ENCODE measurements around the gene PRR29.
A peak's percentile ranks its signal among the peaks of the same experiment; 100 is the strongest.

Gene PRR29

GRCh38 chr17:63988741-63989621 lies 9.2 kb upstream of the PRR29 start:
- peak; percentile 63 for DNase-seq
- peak overlapping the region; percentile 59 for H3K27ac ChIP-seq
- H3K36me3 ChIP-seq: no peaks in the 10 kb centered on the region
- no peak overlapping the region for H3K4me3 ChIP-seq (ENCODE audit: low read depth, low read length)
- H3K27me3 ChIP-seq (ENCODE audit: insufficient read depth, low read depth, severe bottlenecking): no peaks in the 10 kb centered on the region
- H3K9me3 ChIP-seq (ENCODE audit: severe bottlenecking): no peaks in the 10 kb centered on the region
- no peak for TF ChIP-seq CTCF (IDR thresholded peaks at IDR 0.05; ENCODE audit: low read depth, low read length)

- H3K27ac ChIP-seq: no peak overlapping the region
- no peaks in the 10 kb centered on the region for H3K27me3 ChIP-seq (ENCODE audit: insufficient read depth, low read depth, severe bottlenecking)
- no peak for TF ChIP-seq CTCF (IDR thresholded peaks at IDR 0.05; ENCODE audit: low read depth, low read length)
- no peak for DNase-seq
- H3K4me3 ChIP-seq (ENCODE audit: low read depth, low read length): no peak overlapping the region
- H3K9me3 ChIP-seq (ENCODE audit: severe bottlenecking): no peaks in the 10 kb centered on the region
- H3K36me3 ChIP-seq: no peaks in the 10 kb centered on the region
Observed at GRCh38 chr17:63989622-63990345, 8.4 kb upstream of the PRR29 start.

- no peak for TF ChIP-seq CTCF (IDR thresholded peaks at IDR 0.05; ENCODE audit: low read depth, low read length)
- no peak overlapping the region for H3K4me3 ChIP-seq (ENCODE audit: low read depth, low read length)
- no peaks in the 10 kb centered on the region for H3K9me3 ChIP-seq (ENCODE audit: severe bottlenecking)
- no peaks in the 10 kb centered on the region for H3K36me3 ChIP-seq
- no peak overlapping the region for H3K27ac ChIP-seq
- no peak for DNase-seq
- no peaks in the 10 kb centered on the region for H3K27me3 ChIP-seq (ENCODE audit: insufficient read depth, low read depth, severe bottlenecking)
Observed at GRCh38 chr17:63991611-63992010, 6.5 kb upstream of the PRR29 start.

GRCh38 chr17:63993368-63993985 lies 4.7 kb upstream of the PRR29 start:
- no peak for DNase-seq
- H3K4me3 ChIP-seq (ENCODE audit: low read depth, low read length): no peak overlapping the region
- H3K27me3 ChIP-seq (ENCODE audit: insufficient read depth, low read depth, severe bottlenecking): no peaks in the 10 kb centered on the region
- TF ChIP-seq CTCF (IDR thresholded peaks at IDR 0.05; ENCODE audit: low read depth, low read length): no peak
- H3K9me3 ChIP-seq (ENCODE audit: severe bottlenecking): no peaks in the 10 kb centered on the region
- H3K36me3 ChIP-seq: no peaks in the 10 kb centered on the region
- H3K27ac ChIP-seq: no peak overlapping the region

- no peaks in the 10 kb centered on the region for H3K27me3 ChIP-seq (ENCODE audit: insufficient read depth, low read depth, severe bottlenecking)
- DNase-seq: no peak
- H3K4me3 ChIP-seq (ENCODE audit: low read depth, low read length): no peak overlapping the region
- no peaks in the 10 kb centered on the region for H3K9me3 ChIP-seq (ENCODE audit: severe bottlenecking)
- no peaks in the 10 kb centered on the region for H3K36me3 ChIP-seq
- no peak overlapping the region for H3K27ac ChIP-seq
- TF ChIP-seq CTCF (IDR thresholded peaks at IDR 0.05; ENCODE audit: low read depth, low read length): no peak
Observed at GRCh38 chr17:63995626-63996025, 2.5 kb upstream of the PRR29 start.

Measured in WERI-Rb-1 (cell line).